Stimulated activated CD8-positive, alpha-beta memory T cell treated with anti-CD3 and anti-CD28 coated beads, Interleukin-7, amount 100 ng/mL, for 24 hours (primary cell): Measurements from ENCODE around the gene ADCK1.
"Not testable (repeated sequence)": the region's sequence is repeated elsewhere in the genome, so short reads cannot be mapped to it uniquely, and the experiment has no call there.

Experiments used
- DNase-seq: peaks from one replicate; pipeline ENCODE4 v3.0.0-alpha.2; 2020; ENCODE audit warnings: low read depth

ADCK1 gene

GRCh38 chr14:77865455-77865854, 65.5 kb downstream of the ADCK1 start:
- DNase-seq = no peak

GRCh38 chr14:77866932-77867331, 67.0 kb downstream of the ADCK1 start:
- no peak for DNase-seq

- no peak for DNase-seq
Observed at GRCh38 chr14:77867476-77867875, 67.6 kb downstream of the ADCK1 start.

GRCh38 chr14:77868552-77869285, 68.8 kb downstream of the ADCK1 start:
- DNase-seq = no peak

- DNase-seq = no peak
Observed at GRCh38 chr14:77869340-77869739, 69.4 kb downstream of the ADCK1 start.

- no peak for DNase-seq
Observed at GRCh38 chr14:77870646-77871045, 70.7 kb downstream of the ADCK1 start.

- DNase-seq = no peak
Observed at GRCh38 chr14:77872152-77872551, 72.2 kb downstream of the ADCK1 start.

GRCh38 chr14:77872983-77873382, 73.1 kb downstream of the ADCK1 start:
- no peak for DNase-seq

- no peak for DNase-seq
Observed at GRCh38 chr14:77878783-77879182, 78.9 kb downstream of the ADCK1 start.

GRCh38 chr14:77880056-77880455, 80.1 kb downstream of the ADCK1 start:
- no peak for DNase-seq

- DNase-seq = no peak
Observed at GRCh38 chr14:77882098-77882497, 82.2 kb downstream of the ADCK1 start.

GRCh38 chr14:77882636-77883035, 82.7 kb downstream of the ADCK1 start:
- no peak for DNase-seq

GRCh38 chr14:77883131-77883846, 83.4 kb downstream of the ADCK1 start:
- no peak for DNase-seq

- DNase-seq = no peak
Observed at GRCh38 chr14:77883847-77884238, 83.9 kb downstream of the ADCK1 start.

- no peak for DNase-seq
Observed at GRCh38 chr14:77885367-77885766, 85.5 kb downstream of the ADCK1 start.

GRCh38 chr14:77886010-77886409, 86.1 kb downstream of the ADCK1 start:
- DNase-seq = no peak

- not testable (repeated sequence) for DNase-seq
Observed at GRCh38 chr14:77888903-77889302, 89.0 kb downstream of the ADCK1 start.

GRCh38 chr14:77889971-77890442, 90.1 kb downstream of the ADCK1 start:
- no peak for DNase-seq

- DNase-seq = no peak
Observed at GRCh38 chr14:77890873-77891272, 91.0 kb downstream of the ADCK1 start.

- no peak for DNase-seq
Observed at GRCh38 chr14:77892381-77892871, 92.5 kb downstream of the ADCK1 start.

- no peak for DNase-seq
Observed at GRCh38 chr14:77892890-77893484, 93.1 kb downstream of the ADCK1 start.

GRCh38 chr14:77897374-77897773, 97.5 kb downstream of the ADCK1 start:
- no peak for DNase-seq

GRCh38 chr14:77902811-77903210, 102.9 kb downstream of the ADCK1 start:
- DNase-seq = no peak
